Adipocyte (in vitro differentiated cells): ENCODE measurements around the gene NCOR1.
A peak's percentile ranks its signal among the peaks of the same experiment; 100 is the strongest.
"Not testable (repeated sequence)": the region's sequence is repeated elsewhere in the genome, so short reads cannot be mapped to it uniquely, and the experiment has no call there.

ENCODE experiments used
- DNase-seq: peaks from one replicate; pipeline ENCODE4 v3.0.0-alpha.2; 2015; ENCODE audit warnings: low read depth
- H3K27me3 ChIP-seq: replicated peaks from 2 replicates; pipeline ENCODE4 v1.7.0; 2013; ENCODE audit warnings: mild to moderate bottlenecking, low read length, moderate library complexity; ENCODE audit not compliant: control insufficient read depth, insufficient read depth
- H3K36me3 ChIP-seq: 2 replicates; pipeline ENCODE4 v1.7.0; 2013; ENCODE audit warnings: low read length, mild to moderate bottlenecking, moderate library complexity; ENCODE audit not compliant: control insufficient read depth, insufficient read depth, severe bottlenecking
- H3K4me1 ChIP-seq: 2 replicates; pipeline ENCODE4 v1.7.0; 2013; ENCODE audit warnings: mild to moderate bottlenecking, low read length, moderate library complexity; ENCODE audit not compliant: control insufficient read depth, insufficient read depth
- H3K4me3 ChIP-seq: 2 replicates; pipeline ENCODE4 v1.7.0; 2013; ENCODE audit warnings: mild to moderate bottlenecking, low read length, moderate library complexity
- H3K9ac ChIP-seq: 2 replicates; pipeline ENCODE4 v1.7.0; 2013; ENCODE audit warnings: mild to moderate bottlenecking, low read length, moderate library complexity
- H3K9me3 ChIP-seq: 2 replicates; pipeline ENCODE4 v1.7.0; 2013; ENCODE audit warnings: mild to moderate bottlenecking, low read length, moderate library complexity; ENCODE audit not compliant: control insufficient read depth

NCOR1 gene

DNA sequence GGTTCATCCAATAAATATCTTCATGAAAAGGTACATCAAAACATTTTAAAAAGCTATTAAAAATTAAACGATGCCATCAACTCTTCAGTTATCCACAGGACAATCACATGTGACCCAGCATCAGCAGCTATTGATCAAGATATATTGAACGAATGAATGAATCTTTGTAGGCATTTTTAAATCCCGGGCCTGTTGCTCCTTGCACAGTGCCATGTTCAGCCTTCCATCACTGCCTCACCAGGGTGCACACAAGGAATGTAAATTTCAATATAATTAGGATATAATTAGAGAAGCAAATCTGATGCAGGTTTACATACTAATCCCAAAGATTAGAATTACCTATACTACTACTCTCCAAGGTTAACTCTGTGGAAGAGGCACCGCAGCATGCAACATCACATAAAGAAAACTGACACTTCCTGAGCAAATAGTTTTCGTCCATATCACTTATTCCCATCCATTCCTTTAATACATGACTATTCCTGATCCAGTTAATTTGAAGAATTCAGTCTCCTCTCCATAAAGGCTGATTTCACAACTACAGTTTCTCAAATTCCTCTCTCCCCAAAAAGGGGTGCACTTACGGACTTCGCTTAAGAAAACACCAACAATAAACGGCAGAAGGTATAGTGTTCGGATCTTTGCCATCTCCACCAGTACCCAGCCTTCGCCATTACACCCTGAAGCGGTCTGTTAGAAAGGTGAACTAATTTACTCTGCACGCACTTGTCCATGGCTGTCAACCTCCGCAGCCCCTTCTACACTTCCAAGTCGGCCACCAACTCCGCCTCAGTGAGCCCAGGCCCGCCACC lies 938 bp downstream of the NCOR1 start:
- H3K9ac ChIP-seq = peak overlapping the region; percentile 96
- H3K4me1 ChIP-seq = peaks cover 40% of the 10 kb centered on the region
- peak; percentile 61 for DNase-seq

GRCh38 chr17:16212793-16213192 lies 2.5 kb downstream of the NCOR1 start:
- Histone ChIP-seq H3K4me1 (peaks cover 38% of the 10 kb centered on the region), H3K4me3 (peak overlapping the region; percentile 23), H3K9ac (no peak overlapping the region), H3K9me3 (no peaks in the 10 kb centered on the region), H3K36me3 (no peaks in the 10 kb centered on the region), H3K27me3 (no peaks in the 10 kb centered on the region)
- no peak for DNase-seq

More for the DNA sequence above, 938 bp downstream of the NCOR1 start:
- Histone ChIP-seq H3K4me3 (peak overlapping the region; percentile 97), H3K27me3 (no peaks in the 10 kb centered on the region), H3K9me3 (no peaks in the 10 kb centered on the region), H3K36me3 (no peaks in the 10 kb centered on the region)

- Histone ChIP-seq H3K4me3 (no peak overlapping the region), H3K9ac (no peak overlapping the region), H3K4me1 (peaks cover 37% of the 10 kb centered on the region), H3K36me3 (no peaks in the 10 kb centered on the region), H3K9me3 (no peaks in the 10 kb centered on the region), H3K27me3 (no peaks in the 10 kb centered on the region)
- DNase-seq = peak; percentile 51
Observed at GRCh38 chr17:16211590-16211989, 3.7 kb downstream of the NCOR1 start.

GRCh38 chr17:16204763-16205162 lies 10.6 kb downstream of the NCOR1 start:
- not testable (repeated sequence) for H3K4me3 ChIP-seq, H3K9me3 ChIP-seq, H3K9ac ChIP-seq, H3K27me3 ChIP-seq, DNase-seq, H3K36me3 ChIP-seq
- peaks cover 38% of the 10 kb centered on the region for H3K4me1 ChIP-seq

GRCh38 chr17:16202554-16203500 lies 12.5 kb downstream of the NCOR1 start:
- not testable (repeated sequence) for H3K27me3 ChIP-seq, DNase-seq, H3K36me3 ChIP-seq, H3K9me3 ChIP-seq
- Histone ChIP-seq H3K4me1 (peaks cover 43% of the 10 kb centered on the region), H3K4me3 (peak overlapping the region; percentile 52), H3K9ac (peak overlapping the region; percentile 34)

DNA sequence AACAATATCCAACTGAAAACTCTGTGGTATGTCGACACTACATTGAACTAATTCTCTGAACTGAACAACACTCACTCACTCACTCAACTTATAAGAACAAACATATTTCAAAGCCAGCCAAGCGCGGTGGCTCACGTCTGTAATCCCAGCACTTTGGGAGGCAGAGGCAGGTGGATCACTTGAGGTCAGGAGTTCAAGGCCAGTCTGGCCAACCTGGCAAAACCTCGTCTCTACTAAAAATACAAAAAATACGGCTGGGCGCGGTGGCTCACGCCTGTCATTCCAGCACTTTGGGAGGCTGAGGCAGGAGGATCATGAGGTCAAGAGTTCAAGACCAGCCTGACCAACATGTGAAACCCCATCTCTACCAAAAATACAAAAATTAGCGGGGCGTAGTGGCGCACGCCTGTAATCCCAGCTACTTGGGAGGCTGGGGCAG lies 13.6 kb downstream of the NCOR1 start:
- H3K36me3 ChIP-seq, H3K9me3 ChIP-seq, H3K4me3 ChIP-seq, H3K9ac ChIP-seq, H3K27me3 ChIP-seq: not testable (repeated sequence)
- H3K4me1 ChIP-seq = peaks cover 39% of the 10 kb centered on the region
- DNase-seq = peak; percentile 30

- H3K4me3 ChIP-seq = no peak overlapping the region
- H3K36me3 ChIP-seq = peaks cover 14% of the 10 kb centered on the region
- H3K9ac ChIP-seq = no peak overlapping the region
- H3K4me1 ChIP-seq = peaks cover 37% of the 10 kb centered on the region
- H3K27me3 ChIP-seq = no peaks in the 10 kb centered on the region
- no peak for DNase-seq
- no peaks in the 10 kb centered on the region for H3K9me3 ChIP-seq
Observed at GRCh38 chr17:16199093-16199492, 16.2 kb downstream of the NCOR1 start.

- Histone ChIP-seq H3K27me3 (no peaks in the 10 kb centered on the region), H3K4me3 (no peak overlapping the region), H3K4me1 (peaks cover 24% of the 10 kb centered on the region), H3K9ac (no peak overlapping the region), H3K36me3 (peaks cover 27% of the 10 kb centered on the region), H3K9me3 (no peaks in the 10 kb centered on the region)
- no peak for DNase-seq
Observed at GRCh38 chr17:16197276-16197675, 18.1 kb downstream of the NCOR1 start.

- Histone ChIP-seq H3K4me1 (peaks cover 22% of the 10 kb centered on the region), H3K36me3 (peaks cover 32% of the 10 kb centered on the region)
- DNase-seq, H3K9ac ChIP-seq, H3K9me3 ChIP-seq, H3K4me3 ChIP-seq, H3K27me3 ChIP-seq: not testable (repeated sequence)
Observed at GRCh38 chr17:16194307-16194835, 21.0 kb downstream of the NCOR1 start.

- H3K4me3 ChIP-seq = no peak overlapping the region
- DNase-seq = no peak
- H3K4me1 ChIP-seq = peaks cover 14% of the 10 kb centered on the region
- peaks cover 33% of the 10 kb centered on the region for H3K36me3 ChIP-seq
- no peak overlapping the region for H3K9ac ChIP-seq
- no peaks in the 10 kb centered on the region for H3K9me3 ChIP-seq
- H3K27me3 ChIP-seq = no peaks in the 10 kb centered on the region
Observed at GRCh38 chr17:16191604-16192003, 23.7 kb downstream of the NCOR1 start.
